Neuronal stem cell (in vitro differentiated cells): ENCODE results near the gene CHRFAM7A.
"Not testable (repeated sequence)": the region's sequence is repeated elsewhere in the genome, so short reads cannot be mapped to it uniquely, and the experiment has no call there.

Source experiments
- DNase-seq: peaks from one replicate; pipeline ENCODE4 v3.0.0-alpha.2; 2013; ENCODE audit warnings: low spot score
- H2AFZ ChIP-seq: one replicate; pipeline ENCODE4 v1.6.1; 2013; ENCODE audit warnings: mild to moderate bottlenecking, low read length, inconsistent platforms
- H2AK5ac ChIP-seq: 2 replicates; pipeline ENCODE4 v1.6.1; 2013; ENCODE audit warnings: low read depth, mild to moderate bottlenecking, inconsistent platforms, low read length, moderate library complexity, mixed read lengths
- H2BK120ac ChIP-seq: 2 replicates; pipeline ENCODE4 v1.6.1; 2013; ENCODE audit warnings: low read depth, mild to moderate bottlenecking, inconsistent platforms, low read length, moderate library complexity, mixed read lengths
- H2BK12ac ChIP-seq: one replicate; pipeline ENCODE4 v1.6.1; 2013; ENCODE audit warnings: low read length, inconsistent platforms
- H2BK15ac ChIP-seq: 2 replicates; pipeline ENCODE4 v1.6.1; 2013; ENCODE audit warnings: mild to moderate bottlenecking, low read length, inconsistent platforms, mixed read lengths
- H2BK5ac ChIP-seq: one replicate; pipeline ENCODE4 v1.6.1; 2013; ENCODE audit warnings: inconsistent platforms, mild to moderate bottlenecking, low read length, moderate library complexity
- H3K14ac ChIP-seq: one replicate; pipeline ENCODE4 v1.6.1; 2013; ENCODE audit warnings: low read length, inconsistent platforms
- H3K18ac ChIP-seq: 2 replicates; pipeline ENCODE4 v1.6.1; 2013; ENCODE audit warnings: low read length, inconsistent platforms
- H3K23ac ChIP-seq: 2 replicates; pipeline ENCODE4 v1.6.1; 2013; ENCODE audit warnings: low read depth, mild to moderate bottlenecking, mixed read lengths, low read length, inconsistent platforms; ENCODE audit not compliant: poor library complexity
- H3K27ac ChIP-seq: replicated peaks from 3 replicates; pipeline ENCODE4 v1.5.1; 2013; ENCODE audit warnings: low read length, inconsistent platforms
- H3K27me3 ChIP-seq, 3 experiments: 2 replicates each; pipeline ENCODE4 v1.6.1; 2013; ENCODE audit warnings: low read length in 3 of 3, mild to moderate bottlenecking in 2 of 3, inconsistent platforms in 1 of 3, low read depth in 1 of 3, mixed read lengths in 1 of 3, moderate library complexity in 1 of 3; ENCODE audit not compliant: control insufficient read depth in 3 of 3, insufficient read depth in 3 of 3
- H3K36me3 ChIP-seq, 2 donors: replicated peaks in 1 of 2; 2 replicates each; pipeline ENCODE4 v1.6.1; 2013; ENCODE audit warnings: low read length in 2 of 2; ENCODE audit not compliant: control insufficient read depth in 2 of 2, insufficient read depth in 2 of 2
- H3K4ac ChIP-seq: 2 replicates; pipeline ENCODE4 v1.6.1; 2013; ENCODE audit warnings: inconsistent platforms, mild to moderate bottlenecking, low read length, moderate library complexity
- H3K4me1 ChIP-seq, 2 donors: 1 replicate in 1 of 2; 2 replicates in 1 of 2; pipeline ENCODE4 v1.6.1; 2013; ENCODE audit warnings: low read length in 2 of 2, low read depth in 1 of 2; ENCODE audit not compliant: control insufficient read depth in 2 of 2, insufficient read depth in 1 of 2
- H3K4me2 ChIP-seq: one replicate; pipeline ENCODE4 v1.6.1; 2013; ENCODE audit warnings: mild to moderate bottlenecking, low read length, inconsistent platforms; ENCODE audit not compliant: insufficient read depth, poor library complexity, severe bottlenecking
- H3K4me3 ChIP-seq, 2 donors: 2 replicates each; pipeline ENCODE4 v1.5.1; 2013; ENCODE audit warnings: low read length in 2 of 2, mild to moderate bottlenecking in 2 of 2, inconsistent platforms in 1 of 2, moderate library complexity in 1 of 2
- H3K79me1 ChIP-seq: one replicate; pipeline ENCODE4 v1.6.1; 2013; ENCODE audit warnings: low read depth, mild to moderate bottlenecking, inconsistent platforms, low read length, moderate library complexity
- H3K9ac ChIP-seq: one replicate; pipeline ENCODE4 v1.6.1; 2013; ENCODE audit warnings: mild to moderate bottlenecking, low read depth, low read length, inconsistent platforms; ENCODE audit not compliant: poor library complexity
- H3K9me3 ChIP-seq, 2 donors: replicated peaks in 1 of 2; 2 replicates each; pipeline versions ENCODE3 to v1.6.1; 2013; ENCODE audit warnings: low read length in 2 of 2, mild to moderate bottlenecking in 2 of 2, inconsistent platforms in 1 of 2, low read depth in 1 of 2, mixed read lengths in 1 of 2, moderate library complexity in 1 of 2; ENCODE audit not compliant: control insufficient read depth in 2 of 2, insufficient read depth in 1 of 2
- H4K8ac ChIP-seq: one replicate; pipeline ENCODE4 v1.6.1; 2013; ENCODE audit warnings: low read depth, mild to moderate bottlenecking, inconsistent platforms, low read length, moderate library complexity
- H4K91ac ChIP-seq: one replicate; pipeline ENCODE4 v1.6.1; 2013; ENCODE audit warnings: low read length, low read depth, mild to moderate bottlenecking, inconsistent platforms; ENCODE audit not compliant: poor library complexity
- WGBS, 2 donors: extraction: QIAGEN DNeasy Blood & Tissue Kit; methylation state at CpG; one replicate each; pipeline ENCODE4 v1.1.7; 2013; ENCODE audit warnings: missing lambda C conversion rate in 2 of 2, mixed read lengths in 1 of 2; ENCODE audit not compliant: insufficient read length in 2 of 2, insufficient replicate concordance in 1 of 2; ENCODE audit errors: extremely low coverage in 2 of 2; 5-methylcytosine and 5-hydroxymethylcytosine counted together

CHRFAM7A gene

DNA sequence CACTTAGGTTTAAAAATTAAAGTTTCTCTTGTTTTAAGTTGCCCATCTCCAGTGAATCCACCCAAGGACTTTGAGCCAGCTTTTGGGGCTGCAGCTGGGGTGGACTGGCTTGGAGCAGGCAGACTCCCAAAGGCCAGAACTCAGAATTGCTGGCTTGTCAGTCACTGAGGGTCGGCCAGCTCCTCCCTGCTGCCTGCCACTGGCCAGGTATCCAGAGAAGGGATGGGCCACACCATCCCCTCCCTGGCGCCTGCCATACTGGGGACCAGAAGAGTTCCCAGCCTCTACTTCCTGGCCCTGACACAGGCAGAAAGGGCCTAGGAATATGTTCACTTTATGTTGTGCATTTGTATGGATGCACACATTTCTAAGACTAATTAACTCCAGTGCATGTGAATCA is 32.4 kb downstream of the CHRFAM7A start:
- not testable (repeated sequence) for H3K4me1 ChIP-seq, H3K27ac ChIP-seq, H4K8ac ChIP-seq, H3K9ac ChIP-seq, H2BK5ac ChIP-seq, H3K27me3 ChIP-seq, H2BK120ac ChIP-seq, H4K91ac ChIP-seq, H2BK15ac ChIP-seq, H3K23ac ChIP-seq, DNase-seq, H3K79me1 ChIP-seq, H3K4me2 ChIP-seq, H2AK5ac ChIP-seq, H3K14ac ChIP-seq, H3K4me3 ChIP-seq, H3K36me3 ChIP-seq, H2AFZ ChIP-seq, H3K9me3 ChIP-seq, H3K4ac ChIP-seq, H2BK12ac ChIP-seq, H3K18ac ChIP-seq
- WGBS, 2 donors = no CpG with 5 or more reads among the region's 2 CpGs

DNA sequence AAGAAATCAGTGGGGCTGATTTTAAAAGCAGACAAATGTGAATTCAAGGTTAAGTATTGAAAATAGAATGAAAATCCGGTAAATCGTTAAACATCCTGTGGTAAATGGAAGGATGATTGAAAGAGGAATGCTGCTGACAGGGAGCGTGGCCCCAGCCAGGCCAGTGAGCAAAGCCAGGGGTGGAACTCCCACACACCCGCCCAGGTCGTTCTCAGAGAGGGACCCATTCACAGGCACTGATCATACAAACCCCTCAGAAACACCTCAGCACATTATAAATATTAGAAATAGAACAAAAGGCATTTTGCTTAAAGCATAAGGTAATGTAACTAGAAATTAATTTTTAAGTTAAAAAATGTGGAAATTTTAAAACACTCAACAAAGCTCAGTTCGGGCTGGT is 38.3 kb downstream of the CHRFAM7A start:
- H3K4me1 ChIP-seq, H3K9me3 ChIP-seq, H4K91ac ChIP-seq, H3K4me3 ChIP-seq, DNase-seq, H4K8ac ChIP-seq, H2BK15ac ChIP-seq, H3K4ac ChIP-seq, H3K9ac ChIP-seq, H3K4me2 ChIP-seq, H3K27ac ChIP-seq, H2BK120ac ChIP-seq, H2AK5ac ChIP-seq, H3K23ac ChIP-seq, H2AFZ ChIP-seq, H3K79me1 ChIP-seq, H3K36me3 ChIP-seq, H2BK12ac ChIP-seq, H3K14ac ChIP-seq, H2BK5ac ChIP-seq, H3K18ac ChIP-seq, H3K27me3 ChIP-seq: not testable (repeated sequence)
- no CpG with 5 or more reads among the region's 6 CpGs for WGBS, 2 donors

DNA sequence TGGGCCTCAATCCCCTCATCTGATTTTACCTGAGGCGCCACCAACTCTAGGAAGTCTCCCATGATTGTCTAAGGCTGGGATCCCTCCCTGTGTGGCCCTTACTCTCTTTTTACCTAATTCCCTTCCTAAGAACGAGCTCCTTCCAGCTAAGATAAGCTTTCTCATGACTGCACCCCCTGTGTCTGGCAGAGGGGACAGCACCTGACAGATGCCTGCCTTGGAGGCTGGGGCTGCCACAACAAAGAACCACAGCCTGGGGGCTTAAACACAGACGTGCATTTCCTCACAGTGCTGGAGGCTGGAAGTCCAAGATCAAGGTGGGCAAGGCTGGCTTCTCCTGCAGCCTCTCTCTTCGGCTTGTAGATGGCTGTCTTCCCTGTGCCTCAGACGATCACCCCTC is 43.5 kb downstream of the CHRFAM7A start:
- H2AK5ac ChIP-seq, H4K8ac ChIP-seq, H3K14ac ChIP-seq, H3K4me1 ChIP-seq, H3K27me3 ChIP-seq, H2BK5ac ChIP-seq, H3K27ac ChIP-seq, H3K79me1 ChIP-seq, H3K4ac ChIP-seq, H3K18ac ChIP-seq, H3K9ac ChIP-seq, H4K91ac ChIP-seq, DNase-seq, H2BK120ac ChIP-seq, H2BK12ac ChIP-seq, H3K4me2 ChIP-seq, H3K9me3 ChIP-seq, H2BK15ac ChIP-seq, H3K36me3 ChIP-seq, H3K23ac ChIP-seq, H2AFZ ChIP-seq, H3K4me3 ChIP-seq: not testable (repeated sequence)
- no CpG with 5 or more reads among the region's 5 CpGs for WGBS, 2 donors

DNA sequence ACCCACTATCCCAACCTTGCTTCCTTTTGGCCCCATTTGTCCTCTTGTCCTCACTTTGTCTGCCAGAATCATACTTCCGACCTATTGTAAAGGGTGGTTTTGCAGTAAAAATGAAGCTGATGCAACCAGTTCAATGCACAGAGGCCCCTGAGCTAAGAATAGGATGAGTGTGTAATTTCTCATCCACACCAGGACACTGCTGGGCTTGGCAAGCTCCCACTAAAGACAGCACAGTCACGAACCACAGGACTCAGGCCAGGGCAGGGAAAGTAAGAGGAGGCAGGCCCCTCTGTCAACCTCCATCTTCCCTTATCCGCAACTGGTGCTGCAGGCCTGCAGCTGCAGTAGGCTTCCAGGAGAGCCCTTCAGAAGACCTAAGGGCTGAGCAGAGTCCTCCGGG is 56.8 kb downstream of the CHRFAM7A start:
- H2AK5ac ChIP-seq, H2BK120ac ChIP-seq, H2BK5ac ChIP-seq, H3K4me2 ChIP-seq, H3K18ac ChIP-seq, H2AFZ ChIP-seq, H3K4ac ChIP-seq, H2BK15ac ChIP-seq, H4K8ac ChIP-seq, H3K36me3 ChIP-seq, DNase-seq, H3K27me3 ChIP-seq, H2BK12ac ChIP-seq, H3K4me3 ChIP-seq, H3K79me1 ChIP-seq, H3K27ac ChIP-seq, H3K9ac ChIP-seq, H3K9me3 ChIP-seq, H4K91ac ChIP-seq, H3K23ac ChIP-seq, H3K4me1 ChIP-seq, H3K14ac ChIP-seq: not testable (repeated sequence)
- WGBS, 2 donors = no CpG with 5 or more reads among the region's 4 CpGs
